Stimulated activated CD8-positive, alpha-beta memory T cell treated with anti-CD3 and anti-CD28 coated beads, Interleukin-7, amount 100 ng/mL, for 4 hours (primary cell): ENCODE results near the gene RANBP1.

Experiments
- DNase-seq, 2 donors: peaks; one replicate each; pipeline ENCODE4 v3.0.0-alpha.2; 2020; ENCODE audit warnings: low read depth in 2 of 2

The RANBP1 gene

GRCh38 chr22:20123366-20124082 is 7.6 kb downstream of the RANBP1 start:
- no peak for DNase-seq

GRCh38 chr22:20124083-20124787 is 8.3 kb downstream of the RANBP1 start:
- DNase-seq, result no peak

- DNase-seq, result no peak
Measured at GRCh38 chr22:20125201-20126174, 9.6 kb downstream of the RANBP1 start.

GRCh38 chr22:20126284-20127029 is 10.6 kb downstream of the RANBP1 start:
- no peak for DNase-seq

- no peak for DNase-seq
Measured at GRCh38 chr22:20127318-20127868, 11.5 kb downstream of the RANBP1 start.

- DNase-seq, result no peak
Measured at GRCh38 chr22:20127869-20128618, 12.1 kb downstream of the RANBP1 start.

- no peak for DNase-seq
Measured at GRCh38 chr22:20128619-20128901, 12.7 kb downstream of the RANBP1 start.

GRCh38 chr22:20128902-20129746 is 13.2 kb downstream of the RANBP1 start:
- DNase-seq, result peak; percentile 25 to 34

- DNase-seq, result no peak
Measured at GRCh38 chr22:20129747-20130014, 13.8 kb downstream of the RANBP1 start.

GRCh38 chr22:20130319-20130718 is 14.4 kb downstream of the RANBP1 start:
- no peak for DNase-seq

- peak; percentile 59 to 79 for DNase-seq
Measured at GRCh38 chr22:20130731-20131596, 15.1 kb downstream of the RANBP1 start.

- peak in 1 of 2 donors; percentile 56 for DNase-seq
Measured at GRCh38 chr22:20131597-20131858, 15.6 kb downstream of the RANBP1 start, which contains the start of gene ZDHHC8. ZDHHC8 (plus strand) TSS chr22:20131804; CDS start chr22:20131948, 144 bp downstream.

- DNase-seq, result no peak
Measured at GRCh38 chr22:20131859-20132685, 16.2 kb downstream of the RANBP1 start.

GRCh38 chr22:20132686-20133246 is 16.9 kb downstream of the RANBP1 start:
- no peak for DNase-seq

- DNase-seq, result no peak
Measured at GRCh38 chr22:20133930-20134549, 18.1 kb downstream of the RANBP1 start.

- no peak for DNase-seq
Measured at GRCh38 chr22:20135265-20135664, 19.4 kb downstream of the RANBP1 start.

GRCh38 chr22:20135806-20136602 is 20.1 kb downstream of the RANBP1 start:
- no peak for DNase-seq
